Urinary bladder (tissue), 4 donors: ENCODE data around the gene WLS. TPM values are rescaled to one million over a fixed set of nuclear protein-coding genes. Genes with fewer than 3 reads are reported as not detected.
A peak's percentile ranks its signal among the peaks of the same experiment; 100 is the strongest.
"Not testable (repeated sequence)": the region's sequence is repeated elsewhere in the genome, so short reads cannot be mapped to it uniquely, and the experiment has no call there.

Source experiments
- DNase-seq: peaks from one replicate; pipeline ENCODE4 v3.0.0-alpha.2; 2015; ENCODE audit errors: extremely low spot score
- H3K27ac ChIP-seq: one replicate; pipeline ENCODE4 v1.5.1; 2013; ENCODE audit warnings: low read depth, mild to moderate bottlenecking, moderate library complexity
- H3K36me3 ChIP-seq: one replicate; pipeline ENCODE4 v1.6.1; 2013; ENCODE audit warnings: mild to moderate bottlenecking, moderate library complexity; ENCODE audit not compliant: insufficient read depth
- H3K4me1 ChIP-seq: one replicate; pipeline ENCODE4 v1.6.1; 2013; ENCODE audit warnings: mild to moderate bottlenecking, moderate library complexity; ENCODE audit not compliant: insufficient read depth
- H3K4me3 ChIP-seq: one replicate; pipeline ENCODE4 v1.5.1; 2013; ENCODE audit warnings: low read depth, low read length
- WGBS: extraction: QIAGEN DNeasy Blood & Tissue Kit; methylation state at CpG from one replicate; pipeline ENCODE4 v1.1.7; 2013; 5-methylcytosine and 5-hydroxymethylcytosine counted together
- polyA plus RNA-seq: library from polyadenylated mRNA; stranded (reverse); fragments of 200-250 nt; gene quantifications from one replicate; pipeline ENCODE4 v1.2.3, GENCODE V29; 2013
- total RNA-seq: library from RNA; depleted of rRNA; stranded (reverse); fragments of >200 nt; gene quantifications from one replicate; pipeline ENCODE4 v1.2.3, GENCODE V29; 2014
- donor health status: healthy with polysubstance abuse.
- donor health status: healthy.

Gene WLS
- total and polyA plus RNA-seq, 2 donors, result 98.7 to 107 TPM

GRCh38 chr1:68178821-68179490 is 53.4 kb downstream of the WLS start:
- H3K4me3 ChIP-seq, result no peak overlapping the region
- H3K27ac ChIP-seq, result no peak overlapping the region
- no peaks in the 10 kb centered on the region for H3K36me3 ChIP-seq
- no peaks in the 10 kb centered on the region for H3K4me1 ChIP-seq
- 84% methylated on average over 4 of the region's 4 CpGs for whole genome bisulfite sequencing
- DNase-seq, result no peak

GRCh38 chr1:68175621-68176398 is 56.5 kb downstream of the WLS start:
- Histone ChIP-seq H3K27ac (no peak overlapping the region), H3K4me1 (no peaks in the 10 kb centered on the region), H3K36me3 (no peaks in the 10 kb centered on the region), H3K4me3 (no peak overlapping the region)
- no peak for DNase-seq
- WGBS, result 47% methylated on average over 8 of the region's 8 CpGs

GRCh38 chr1:68174738-68175113 is 57.6 kb downstream of the WLS start:
- no peaks in the 10 kb centered on the region for H3K4me1 ChIP-seq
- no peak overlapping the region for H3K4me3 ChIP-seq
- no peak overlapping the region for H3K27ac ChIP-seq
- no peaks in the 10 kb centered on the region for H3K36me3 ChIP-seq
- no peak for DNase-seq
- 75% methylated on average over 1 of the region's 1 CpG for WGBS

GRCh38 chr1:68173936-68174737 is 58.2 kb downstream of the WLS start:
- H3K4me1 ChIP-seq, result no peaks in the 10 kb centered on the region
- no peak overlapping the region for H3K4me3 ChIP-seq
- H3K36me3 ChIP-seq, result no peaks in the 10 kb centered on the region
- 30% methylated on average over 14 of the region's 14 CpGs for WGBS
- peak overlapping the region; percentile 26 for H3K27ac ChIP-seq
- peak; percentile 67 for DNase-seq

- H3K4me1 ChIP-seq, result no peaks in the 10 kb centered on the region
- no peaks in the 10 kb centered on the region for H3K36me3 ChIP-seq
- 29% methylated on average over 6 of the region's 6 CpGs for WGBS
- H3K27ac ChIP-seq, result peak overlapping the region; percentile 41
- no peak overlapping the region for H3K4me3 ChIP-seq
- no peak for DNase-seq
Measured at GRCh38 chr1:68173283-68173935, 58.9 kb downstream of the WLS start.

GRCh38 chr1:68171795-68172194 is 60.5 kb downstream of the WLS start:
- not testable (repeated sequence) for H3K4me3 ChIP-seq, H3K4me1 ChIP-seq, H3K27ac ChIP-seq, DNase-seq, H3K36me3 ChIP-seq
- WGBS, result 93% methylated on average over 1 of the region's 1 CpG

- no peak for DNase-seq
- H3K4me1 ChIP-seq, result no peaks in the 10 kb centered on the region
- H3K4me3 ChIP-seq, result no peak overlapping the region
- no peak overlapping the region for H3K27ac ChIP-seq
- H3K36me3 ChIP-seq, result no peaks in the 10 kb centered on the region
- 37% methylated on average over 4 of the region's 4 CpGs for WGBS
Measured at GRCh38 chr1:68168545-68169171, 63.7 kb downstream of the WLS start.

GRCh38 chr1:68167211-68167610 is 65.1 kb downstream of the WLS start:
- no peaks in the 10 kb centered on the region for H3K36me3 ChIP-seq
- no peak for DNase-seq
- no peak overlapping the region for H3K27ac ChIP-seq
- 93% methylated on average over 3 of the region's 3 CpGs for WGBS
- H3K4me1 ChIP-seq, result no peaks in the 10 kb centered on the region
- no peak overlapping the region for H3K4me3 ChIP-seq

GRCh38 chr1:68166348-68166747 is 66.0 kb downstream of the WLS start:
- H3K27ac ChIP-seq, result no peak overlapping the region
- DNase-seq, result no peak
- H3K4me3 ChIP-seq, result no peak overlapping the region
- 70% methylated on average over 2 of the region's 2 CpGs for WGBS
- no peaks in the 10 kb centered on the region for H3K4me1 ChIP-seq
- H3K36me3 ChIP-seq, result no peaks in the 10 kb centered on the region

GRCh38 chr1:68165665-68166064 is 66.7 kb downstream of the WLS start:
- no peak for DNase-seq
- Histone ChIP-seq H3K4me3 (no peak overlapping the region), H3K27ac (no peak overlapping the region), H3K4me1 (no peaks in the 10 kb centered on the region), H3K36me3 (no peaks in the 10 kb centered on the region)
- whole genome bisulfite sequencing, result 93% methylated on average over 5 of the region's 5 CpGs

GRCh38 chr1:68164918-68165317 is 67.4 kb downstream of the WLS start:
- Histone ChIP-seq H3K27ac (no peak overlapping the region), H3K36me3 (no peaks in the 10 kb centered on the region), H3K4me3 (no peak overlapping the region), H3K4me1 (no peaks in the 10 kb centered on the region)
- DNase-seq, result no peak
- 79% methylated on average over 1 of the region's 1 CpG for WGBS

- H3K36me3 ChIP-seq, result peaks cover 3% of the 10 kb centered on the region
- H3K4me3 ChIP-seq, result no peak overlapping the region
- WGBS, result 98% methylated on average over 26 of the region's 26 CpGs
- H3K27ac ChIP-seq, result no peak overlapping the region
- no peaks in the 10 kb centered on the region for H3K4me1 ChIP-seq
- DNase-seq, result no peak
Measured at GRCh38 chr1:68163220-68163619, 69.1 kb downstream of the WLS start.

- WGBS, result 96% methylated on average over 16 of the region's 16 CpGs
- no peak for DNase-seq
Measured at GRCh38 chr1:68162761-68163160, 69.6 kb downstream of the WLS start.

More at GRCh38 chr1:68162761-68163160, 69.6 kb downstream of the WLS start:
- no peak overlapping the region for H3K4me3 ChIP-seq
- peaks cover 3% of the 10 kb centered on the region for H3K36me3 ChIP-seq
- H3K4me1 ChIP-seq, result no peaks in the 10 kb centered on the region
- H3K27ac ChIP-seq, result no peak overlapping the region
